ENCODE data around the gene SEPTIN3. TPM values are rescaled to one million over a fixed set of nuclear protein-coding genes. Genes with fewer than 3 reads are reported as not detected.

SEPTIN3 gene
- total RNA-seq, 1 donor from 2014 or later: 12.8 TPM

- H3K9ac ChIP-seq: no peak overlapping the region
- peaks cover 3% of the 10 kb centered on the region for H4K20me1 ChIP-seq (ENCODE audit: low read depth)
- Mint-ChIP-seq H3K9me3 (no peaks in the 10 kb centered on the region), H3K27ac (no peak overlapping the region), H3K36me3 (peaks cover 18% of the 10 kb centered on the region), H3K27me3 (ENCODE audit: insufficient read depth, low read depth) (peaks cover 6% of the 10 kb centered on the region), H3K4me1 (peaks cover 14% of the 10 kb centered on the region), H3K4me3 (no peak overlapping the region)
- no peaks in the 10 kb centered on the region for H3K4me1 ChIP-seq
- no peak overlapping the region for H3K4me3 ChIP-seq
- no peaks in the 10 kb centered on the region for H3K9me3 ChIP-seq (ENCODE audit: low read depth)
- H3K27me3 ChIP-seq: peaks cover 7% of the 10 kb centered on the region
- no peak for DNase-seq (ENCODE audit: low spot score)
- H3K27ac ChIP-seq: no peak overlapping the region
- no peak overlapping the region for H3K4me2 ChIP-seq
- H3F3A ChIP-seq (ENCODE audit: low read depth): no peaks in the 10 kb centered on the region
- TF ChIP-seq CTCF (IDR thresholded peaks at IDR 0.05) (no peak), EZH2 (IDR thresholded peaks at IDR 0.05) (no peak), EZH2phosphoT487 (IDR thresholded peaks at IDR 0.05) (no peak)
- H3K79me2 ChIP-seq (ENCODE audit: low read depth): no peaks in the 10 kb centered on the region
- H3K36me3 ChIP-seq: no peaks in the 10 kb centered on the region
- H2AFZ ChIP-seq (replicated peaks): no peak overlapping the region
Measured at GRCh38 chr22:41982865-41983264, 13.6 kb downstream of the SEPTIN3 start.

- H3F3A ChIP-seq (ENCODE audit: low read depth): no peaks in the 10 kb centered on the region
- no peaks in the 10 kb centered on the region for H3K36me3 ChIP-seq
- no peak overlapping the region for H3K4me3 ChIP-seq
- no peaks in the 10 kb centered on the region for H3K4me1 ChIP-seq
- TF ChIP-seq CTCF (IDR thresholded peaks at IDR 0.05): no peak
- no peak for TF ChIP-seq EZH2phosphoT487 (IDR thresholded peaks at IDR 0.05)
- TF ChIP-seq EZH2 (IDR thresholded peaks at IDR 0.05): no peak
- no peaks in the 10 kb centered on the region for H3K27me3 ChIP-seq
- no peak overlapping the region for H3K9ac ChIP-seq
- no peak for DNase-seq (ENCODE audit: low spot score)
- Mint-ChIP-seq H3K36me3 (peaks cover 23% of the 10 kb centered on the region), H3K27ac (no peak overlapping the region), H3K4me1 (peaks cover 9% of the 10 kb centered on the region), H3K9me3 (no peaks in the 10 kb centered on the region), H3K4me3 (no peak overlapping the region), H3K27me3 (ENCODE audit: insufficient read depth, low read depth) (no peaks in the 10 kb centered on the region)
- no peak overlapping the region for H3K4me2 ChIP-seq
- H3K27ac ChIP-seq: no peak overlapping the region
- no peaks in the 10 kb centered on the region for H4K20me1 ChIP-seq (ENCODE audit: low read depth)
- no peak overlapping the region for H2AFZ ChIP-seq (replicated peaks)
- no peaks in the 10 kb centered on the region for H3K9me3 ChIP-seq (ENCODE audit: low read depth)
- no peaks in the 10 kb centered on the region for H3K79me2 ChIP-seq (ENCODE audit: low read depth)
Measured at GRCh38 chr22:41983513-41984405, 14.5 kb downstream of the SEPTIN3 start.

- no peak overlapping the region for H3K9ac ChIP-seq
- no peaks in the 10 kb centered on the region for H4K20me1 ChIP-seq (ENCODE audit: low read depth)
- H3K4me2 ChIP-seq: no peak overlapping the region
- no peak overlapping the region for H3K4me3 Mint-ChIP-seq
- no peak overlapping the region for H2AFZ ChIP-seq (replicated peaks)
- H3K27ac Mint-ChIP-seq: no peak overlapping the region
- H3K27me3 Mint-ChIP-seq (ENCODE audit: insufficient read depth, low read depth): no peaks in the 10 kb centered on the region
- H3F3A ChIP-seq (ENCODE audit: low read depth): no peaks in the 10 kb centered on the region
- H3K36me3 Mint-ChIP-seq: peaks cover 27% of the 10 kb centered on the region
- no peaks in the 10 kb centered on the region for H3K79me2 ChIP-seq (ENCODE audit: low read depth)
- no peaks in the 10 kb centered on the region for H3K27me3 ChIP-seq
- H3K36me3 ChIP-seq: no peaks in the 10 kb centered on the region
- no peak overlapping the region for H3K4me3 ChIP-seq
- no peak for TF ChIP-seq CTCF (IDR thresholded peaks at IDR 0.05)
- no peak for TF ChIP-seq EZH2 (IDR thresholded peaks at IDR 0.05)
- TF ChIP-seq EZH2phosphoT487 (IDR thresholded peaks at IDR 0.05): no peak
- H3K9me3 ChIP-seq (ENCODE audit: low read depth): no peaks in the 10 kb centered on the region
- H3K4me1 Mint-ChIP-seq: peaks cover 4% of the 10 kb centered on the region
- no peak for DNase-seq (ENCODE audit: low spot score)
- H3K9me3 Mint-ChIP-seq: no peaks in the 10 kb centered on the region
- H3K27ac ChIP-seq: no peak overlapping the region
- H3K4me1 ChIP-seq: no peaks in the 10 kb centered on the region
Measured at GRCh38 chr22:41987276-41987675, 18.0 kb downstream of the SEPTIN3 start.

All from neural progenitor cell (in vitro differentiated cells).